Hepatocyte (in vitro differentiated cells): ENCODE results near the gene PIK3R1.

Experiments used
- EZH2 ChIP-seq: fragments of 200-600 bp; sonication (generic); IDR thresholded peaks from 2 replicates; pipeline ENCODE4 v1.6.1; 2016; ENCODE audit warnings: antibody characterized with exemption, mild to moderate bottlenecking, borderline replicate concordance
- TF ChIP-seq, protein P1 (sequence below): fragments of 200-600 bp; sonication (generic); IDR thresholded peaks from 2 replicates; pipeline ENCODE4 v1.5.1; 2016; ENCODE audit warnings: antibody characterized with exemption, mild to moderate bottlenecking; ENCODE audit not compliant: poor library complexity

DNA sequence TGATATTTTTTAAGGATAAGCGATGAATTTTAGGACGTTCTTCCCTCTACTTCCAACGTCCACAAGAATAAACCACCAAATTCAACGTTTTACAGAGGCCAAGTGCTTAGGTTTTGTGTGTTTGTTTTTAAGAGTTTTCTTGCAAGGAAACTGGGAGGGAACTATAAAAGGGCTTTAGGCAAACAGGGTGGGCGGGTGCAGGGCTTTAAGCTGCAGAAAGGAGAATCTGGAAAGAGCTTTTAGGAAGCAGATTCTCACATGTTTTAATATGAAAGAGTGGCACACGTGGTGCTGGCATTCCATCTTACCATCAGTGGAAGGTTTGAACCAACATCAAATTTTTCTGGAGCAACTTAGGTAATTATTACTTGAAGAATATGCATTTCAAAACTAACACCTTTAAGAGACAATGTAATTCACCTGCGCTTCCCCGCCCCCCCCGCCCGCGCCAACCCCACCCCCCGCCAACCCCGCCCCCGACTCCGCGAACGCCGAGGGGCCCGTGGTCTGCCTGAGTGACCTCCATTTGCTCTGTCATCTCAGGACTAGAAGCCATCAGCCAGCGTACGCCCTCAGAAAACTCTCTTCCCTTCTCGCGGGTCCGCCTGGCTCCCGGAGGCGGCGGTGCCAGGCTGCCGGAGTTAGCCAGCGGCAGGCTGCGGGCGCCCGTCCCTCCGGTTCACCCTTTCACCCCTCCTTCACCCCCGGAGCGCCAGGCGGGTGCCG lies 911 bp upstream of the PIK3R1 start:
- TF ChIP-seq, protein P1, sequence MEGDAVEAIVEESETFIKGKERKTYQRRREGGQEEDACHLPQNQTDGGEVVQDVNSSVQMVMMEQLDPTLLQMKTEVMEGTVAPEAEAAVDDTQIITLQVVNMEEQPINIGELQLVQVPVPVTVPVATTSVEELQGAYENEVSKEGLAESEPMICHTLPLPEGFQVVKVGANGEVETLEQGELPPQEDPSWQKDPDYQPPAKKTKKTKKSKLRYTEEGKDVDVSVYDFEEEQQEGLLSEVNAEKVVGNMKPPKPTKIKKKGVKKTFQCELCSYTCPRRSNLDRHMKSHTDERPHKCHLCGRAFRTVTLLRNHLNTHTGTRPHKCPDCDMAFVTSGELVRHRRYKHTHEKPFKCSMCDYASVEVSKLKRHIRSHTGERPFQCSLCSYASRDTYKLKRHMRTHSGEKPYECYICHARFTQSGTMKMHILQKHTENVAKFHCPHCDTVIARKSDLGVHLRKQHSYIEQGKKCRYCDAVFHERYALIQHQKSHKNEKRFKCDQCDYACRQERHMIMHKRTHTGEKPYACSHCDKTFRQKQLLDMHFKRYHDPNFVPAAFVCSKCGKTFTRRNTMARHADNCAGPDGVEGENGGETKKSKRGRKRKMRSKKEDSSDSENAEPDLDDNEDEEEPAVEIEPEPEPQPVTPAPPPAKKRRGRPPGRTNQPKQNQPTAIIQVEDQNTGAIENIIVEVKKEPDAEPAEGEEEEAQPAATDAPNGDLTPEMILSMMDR, result no peak
- no peak for TF ChIP-seq EZH2
